ENCODE results near the gene SRMS. TPM values are rescaled to one million over a fixed set of nuclear protein-coding genes. Genes with fewer than 3 reads are reported as not detected.
"Not testable (repeated sequence)": the region's sequence is repeated elsewhere in the genome, so short reads cannot be mapped to it uniquely, and the experiment has no call there.

SRMS gene
- total RNA-seq, 4 donors from 2014 or later, result not detected

DNA sequence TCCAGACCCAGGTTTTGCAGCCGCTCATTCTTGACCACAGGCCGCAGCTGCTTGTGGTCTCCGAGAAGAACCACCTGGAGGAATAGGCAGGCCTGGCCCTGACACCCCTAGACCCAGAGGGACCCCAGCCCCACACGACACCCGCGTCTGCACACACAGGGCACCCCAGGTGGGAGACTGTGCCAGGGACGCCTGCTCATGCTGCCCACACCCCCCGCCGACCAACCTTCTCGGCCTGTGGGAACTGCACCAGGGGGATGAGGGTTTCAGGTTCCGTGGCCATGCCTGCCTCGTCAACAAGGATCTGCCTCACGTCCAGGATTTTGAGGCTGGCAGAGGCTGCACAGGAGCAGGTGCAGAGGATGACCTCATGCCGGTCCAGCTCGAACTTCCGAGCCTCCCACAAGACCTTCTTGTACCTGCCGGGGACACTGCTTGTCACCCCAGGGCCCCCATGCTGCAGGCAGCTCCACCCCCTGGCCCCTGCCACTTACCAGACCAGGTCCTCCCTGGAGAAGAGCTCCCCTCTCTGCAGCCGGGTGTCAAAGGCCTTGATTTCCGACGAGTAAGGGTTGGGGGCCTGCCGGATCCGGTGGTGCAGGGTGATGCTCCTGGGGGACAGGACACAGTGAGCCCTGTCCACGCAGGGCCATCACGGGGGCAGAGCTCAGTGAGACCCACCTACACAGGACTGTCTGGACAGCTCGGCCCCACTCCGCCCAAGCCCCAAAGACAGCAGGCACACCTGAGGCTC is 13.5 kb upstream of the SRMS start:
- intact Hi-C loops (cut with DNase I; ENCODE audit: low total_unique reads), result no loop called here
- Histone ChIP-seq H3K4me3 (no peak overlapping the region), H3K27ac (no peak overlapping the region), H3K36me3 (no peaks in the 10 kb centered on the region), H3K4me1 (no peaks in the 10 kb centered on the region), H3K27me3 (no peaks in the 10 kb centered on the region), H3K9me3 (no peaks in the 10 kb centered on the region)
- no peak for TF ChIP-seq POLR2A (IDR thresholded peaks at IDR 0.05)
- DNase-seq, result no peak

DNA sequence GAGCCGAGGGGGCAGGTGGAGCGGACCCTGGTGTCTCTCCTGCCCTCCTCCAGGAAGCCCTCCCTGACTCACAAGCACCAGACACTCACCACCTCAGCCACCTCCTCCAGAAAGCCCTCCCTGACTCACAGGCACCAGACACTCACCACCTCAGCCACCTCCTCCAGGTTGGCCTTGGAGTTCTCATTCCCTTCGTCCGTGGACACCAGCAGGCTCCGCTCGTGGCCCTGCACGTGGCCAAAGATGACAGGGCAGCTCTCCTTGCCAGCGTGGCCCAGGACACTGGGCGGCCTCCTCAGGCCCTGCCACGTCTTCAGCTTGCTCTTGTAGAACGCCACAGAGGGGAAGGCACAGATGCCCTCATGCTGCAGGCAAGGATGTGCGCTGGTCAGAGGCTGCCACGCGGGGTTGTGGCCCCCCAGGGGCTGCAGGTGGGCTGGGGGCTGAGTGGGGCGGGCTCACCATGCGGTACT is 12.8 kb upstream of the SRMS start:
- intact Hi-C loops (cut with DNase I; ENCODE audit: low total_unique reads), result no loop called here
- Histone ChIP-seq H3K4me3 (no peak overlapping the region), H3K36me3 (no peaks in the 10 kb centered on the region), H3K27me3 (no peaks in the 10 kb centered on the region), H3K9me3 (no peaks in the 10 kb centered on the region), H3K27ac (no peak overlapping the region), H3K4me1 (no peaks in the 10 kb centered on the region)
- TF ChIP-seq, protein P1, sequence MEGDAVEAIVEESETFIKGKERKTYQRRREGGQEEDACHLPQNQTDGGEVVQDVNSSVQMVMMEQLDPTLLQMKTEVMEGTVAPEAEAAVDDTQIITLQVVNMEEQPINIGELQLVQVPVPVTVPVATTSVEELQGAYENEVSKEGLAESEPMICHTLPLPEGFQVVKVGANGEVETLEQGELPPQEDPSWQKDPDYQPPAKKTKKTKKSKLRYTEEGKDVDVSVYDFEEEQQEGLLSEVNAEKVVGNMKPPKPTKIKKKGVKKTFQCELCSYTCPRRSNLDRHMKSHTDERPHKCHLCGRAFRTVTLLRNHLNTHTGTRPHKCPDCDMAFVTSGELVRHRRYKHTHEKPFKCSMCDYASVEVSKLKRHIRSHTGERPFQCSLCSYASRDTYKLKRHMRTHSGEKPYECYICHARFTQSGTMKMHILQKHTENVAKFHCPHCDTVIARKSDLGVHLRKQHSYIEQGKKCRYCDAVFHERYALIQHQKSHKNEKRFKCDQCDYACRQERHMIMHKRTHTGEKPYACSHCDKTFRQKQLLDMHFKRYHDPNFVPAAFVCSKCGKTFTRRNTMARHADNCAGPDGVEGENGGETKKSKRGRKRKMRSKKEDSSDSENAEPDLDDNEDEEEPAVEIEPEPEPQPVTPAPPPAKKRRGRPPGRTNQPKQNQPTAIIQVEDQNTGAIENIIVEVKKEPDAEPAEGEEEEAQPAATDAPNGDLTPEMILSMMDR (IDR thresholded peaks at IDR 0.05), result no peak
- TF ChIP-seq POLR2A (IDR thresholded peaks at IDR 0.05), result no peak
- DNase-seq, result no peak

DNA sequence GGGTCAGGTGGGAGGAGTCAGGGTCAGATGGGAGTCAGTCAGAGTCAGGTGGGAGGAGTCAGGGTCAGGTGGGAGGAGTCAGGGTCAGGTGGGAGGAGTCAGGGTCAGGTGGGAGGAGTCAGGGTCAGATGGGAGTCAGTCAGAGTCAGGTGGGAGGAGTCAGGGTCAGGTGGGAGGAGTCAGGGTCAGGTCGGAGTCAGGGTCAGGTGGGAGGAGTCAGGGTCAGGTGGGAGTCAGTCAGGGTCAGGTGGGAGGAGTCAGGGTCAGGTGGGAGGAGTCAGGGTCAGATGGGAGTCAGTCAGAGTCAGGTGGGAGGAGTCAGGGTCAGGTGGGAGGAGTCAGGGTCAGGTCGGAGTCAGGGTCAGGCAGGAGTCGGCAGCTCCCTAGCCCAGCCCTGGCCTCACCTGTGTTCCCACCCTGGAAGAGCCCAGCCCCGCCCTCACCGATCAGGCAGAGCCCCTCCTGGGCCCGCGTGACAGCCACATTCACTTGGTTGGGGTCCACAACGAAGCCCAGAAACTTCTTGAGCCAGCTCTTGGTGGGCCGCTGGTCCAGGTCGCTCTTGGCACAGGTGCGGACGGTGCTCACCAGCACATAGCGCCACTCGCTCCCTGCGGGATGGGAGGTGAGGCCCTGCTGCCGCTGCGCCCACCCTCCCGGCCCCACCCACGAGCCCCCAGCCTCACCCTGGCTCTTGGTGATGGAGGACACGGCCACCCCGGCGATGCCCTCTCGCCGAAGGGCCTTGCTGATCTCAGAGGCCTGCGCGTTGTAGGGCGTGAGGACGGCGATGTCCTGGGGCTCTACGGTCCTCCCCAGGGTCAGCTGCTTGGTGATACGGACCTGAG is 12.2 kb upstream of the SRMS start:
- DNase-seq; H3K27me3 ChIP-seq; H3K9me3 ChIP-seq; H3K4me3 ChIP-seq; H3K4me1 ChIP-seq; H3K36me3 ChIP-seq; H3K27ac ChIP-seq; intact Hi-C loops (cut with DNase I; ENCODE audit: low total_unique reads): not testable (repeated sequence)

DNA sequence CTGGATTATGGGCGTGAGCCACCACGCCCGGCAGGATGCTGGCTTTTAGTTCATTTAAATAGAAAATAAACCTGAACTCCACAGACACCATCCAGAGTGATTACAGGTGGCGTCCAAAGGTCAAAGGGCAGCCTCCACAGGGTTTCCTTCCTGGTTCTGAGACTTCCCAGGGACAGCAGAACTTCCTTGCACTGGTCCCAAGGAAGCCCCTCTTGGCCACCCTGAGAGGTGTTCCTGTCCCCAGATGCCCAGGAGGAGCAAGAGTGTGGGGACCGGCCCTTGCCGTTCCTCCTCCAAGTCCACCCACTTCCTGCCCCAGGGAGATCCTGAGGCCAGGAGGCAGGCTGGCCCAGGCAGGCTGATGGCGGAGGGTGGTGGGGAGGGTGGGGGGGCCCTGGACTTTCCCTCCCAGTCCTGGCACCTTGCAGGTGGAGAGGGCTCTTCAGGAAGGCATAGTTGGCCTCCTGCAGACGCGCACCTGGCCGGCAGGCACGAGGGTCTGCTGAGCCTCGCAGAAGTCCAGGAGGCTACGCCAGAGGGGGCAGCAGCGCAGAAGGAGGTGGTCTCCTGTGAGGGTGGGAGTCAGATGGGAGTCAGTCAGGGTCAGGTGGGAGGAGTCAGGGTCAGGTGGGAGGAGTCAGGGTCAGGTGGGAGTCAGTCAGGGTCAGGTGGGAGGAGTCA is 11.4 kb upstream of the SRMS start:
- intact Hi-C loops (cut with DNase I; ENCODE audit: low total_unique reads), result no loop called here
- DNase-seq, result no peak
- Histone ChIP-seq H3K4me3 (no peak overlapping the region), H3K9me3 (no peaks in the 10 kb centered on the region), H3K27me3 (no peaks in the 10 kb centered on the region), H3K4me1 (peaks cover 0 to 5% of the 10 kb centered on the region in 2 donors), H3K27ac (no peak overlapping the region), H3K36me3 (no peaks in the 10 kb centered on the region)
- TF ChIP-seq, protein P1 (IDR thresholded peaks at IDR 0.05), result no peak
- no peak for TF ChIP-seq POLR2A (IDR thresholded peaks at IDR 0.05)

GRCh38 chr20:63557481-63557891 is 9.9 kb upstream of the SRMS start:
- TF ChIP-seq POLR2A (IDR thresholded peaks at IDR 0.05), result no peak
- TF ChIP-seq, protein P1 (IDR thresholded peaks at IDR 0.05), result no peak
- no peaks in the 10 kb centered on the region for H3K27me3 ChIP-seq
- H3K4me1 ChIP-seq, result peaks cover 0 to 8% of the 10 kb centered on the region in 2 donors
- H3K4me3 ChIP-seq, result no peak overlapping the region
- intact Hi-C loops (cut with DNase I; ENCODE audit: low total_unique reads), result no loop called here
- H3K27ac ChIP-seq, result no peak overlapping the region
- DNase-seq, result no peak
- H3K9me3 ChIP-seq, result no peaks in the 10 kb centered on the region
- no peaks in the 10 kb centered on the region for H3K36me3 ChIP-seq
